Epithelial cell of prostate (primary cell): ENCODE data around the gene KCNE4.
A peak's percentile ranks its signal among the peaks of the same experiment; 100 is the strongest.

Experiments used
- DNase-seq: peaks from one replicate; pipeline ENCODE4 v3.0.0-alpha.2; 2011; ENCODE audit warnings: low read depth, low spot score
- H3K27ac ChIP-seq: fragments of 450-650 bp; 2 replicates; pipeline ENCODE4 v1.5.1; 2017; ENCODE audit warnings: mild to moderate bottlenecking

KCNE4 gene, protein sequence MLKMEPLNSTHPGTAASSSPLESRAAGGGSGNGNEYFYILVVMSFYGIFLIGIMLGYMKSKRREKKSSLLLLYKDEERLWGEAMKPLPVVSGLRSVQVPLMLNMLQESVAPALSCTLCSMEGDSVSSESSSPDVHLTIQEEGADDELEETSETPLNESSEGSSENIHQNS

DNA sequence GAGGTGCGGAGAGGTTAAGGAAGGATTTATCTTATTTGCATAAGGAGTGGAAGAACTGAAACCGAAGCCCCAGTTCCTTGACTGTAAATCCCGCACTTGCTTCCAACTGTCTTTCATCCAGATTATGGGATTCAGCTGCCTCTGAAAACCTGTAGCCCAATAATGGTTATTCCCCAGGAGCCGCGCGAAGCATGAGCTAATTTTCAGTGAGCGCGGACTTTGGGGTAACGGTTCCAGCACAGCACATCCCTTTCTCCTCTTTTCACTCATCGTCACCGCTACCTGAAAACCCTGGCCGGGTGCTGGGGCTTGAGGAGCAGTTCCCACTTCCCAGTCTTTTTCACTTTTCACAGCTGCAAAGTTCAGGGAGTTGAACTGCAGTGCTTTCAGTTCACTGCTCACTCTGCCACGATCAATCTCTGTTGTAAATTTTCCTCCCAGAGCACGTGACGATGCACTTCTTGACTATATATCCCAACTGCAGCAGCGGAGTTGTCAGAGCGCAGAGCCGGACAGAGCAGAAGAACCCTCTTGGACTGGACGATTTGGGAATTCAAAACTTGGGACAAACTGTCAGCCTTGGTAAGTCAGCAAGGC, at the start of gene KCNE4:
KCNE4 (plus strand) TSS at position 498 of the 597 bp plus-strand sequence. CDS start 641 bp downstream, outside the sequence.
- H3K27ac ChIP-seq, result no peak within 1 kb of the TSS
- no peak for DNase-seq

DNA sequence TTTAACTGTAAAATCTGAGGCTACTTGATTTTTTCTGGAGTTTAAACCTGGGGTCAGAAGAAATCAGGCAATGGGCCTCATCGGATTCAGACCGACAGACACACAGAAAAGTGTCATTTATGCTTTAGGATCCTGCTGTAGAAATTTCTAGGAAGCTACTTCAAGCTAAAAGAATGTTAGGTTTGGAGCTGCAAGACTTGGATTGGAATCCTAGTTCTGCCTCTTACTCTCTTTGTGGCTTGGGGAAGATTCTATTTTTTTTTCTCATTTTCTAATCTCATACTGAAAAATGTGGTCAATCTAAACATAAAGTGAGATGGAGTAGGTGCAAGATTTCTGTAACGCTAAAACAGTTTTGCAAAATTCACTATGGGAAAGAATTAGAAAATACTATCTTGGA, 48.8 kb upstream of the KCNE4 start:
- no peak for DNase-seq
- H3K27ac ChIP-seq, result no peak overlapping the region

DNA sequence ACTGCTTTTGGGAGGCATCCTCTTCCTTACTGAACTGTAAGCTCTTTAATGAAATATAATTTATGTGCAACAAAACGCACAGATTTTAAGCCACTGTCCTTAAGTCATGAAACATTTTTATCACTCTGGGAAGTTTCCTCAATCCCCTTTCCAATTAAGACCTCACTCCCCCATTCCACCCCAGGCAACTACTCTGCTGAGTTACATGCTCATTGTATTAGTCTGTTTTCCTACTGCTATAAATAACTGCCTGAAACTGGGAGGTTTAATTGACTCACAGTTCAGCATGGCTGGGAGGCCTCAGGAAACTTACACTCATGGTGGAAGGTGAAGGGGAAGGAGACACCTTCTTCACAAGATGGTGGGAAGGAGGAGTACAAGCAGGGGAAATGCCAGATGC, 46.5 kb upstream of the KCNE4 start:
- no peak overlapping the region for H3K27ac ChIP-seq
- no peak for DNase-seq

DNA sequence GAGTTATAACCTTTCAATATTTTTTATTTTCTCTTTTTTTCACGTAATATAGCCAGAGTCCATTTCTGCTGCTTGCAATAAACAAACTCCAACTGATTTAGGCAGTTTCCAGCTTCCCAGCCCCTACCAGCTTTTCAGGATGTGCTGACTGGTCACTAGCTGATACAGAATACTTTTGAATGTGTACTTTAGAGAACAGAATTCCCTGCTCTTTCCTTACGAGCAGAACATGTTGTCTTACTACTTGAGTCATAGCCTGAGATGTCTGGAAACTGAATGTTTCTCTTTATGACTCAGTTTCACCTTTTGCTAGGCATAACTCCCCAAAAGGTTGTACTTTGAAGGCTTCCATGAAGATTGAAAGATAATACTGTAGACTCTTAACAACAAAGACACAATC, 44.5 kb upstream of the KCNE4 start:
- no peak overlapping the region for H3K27ac ChIP-seq
- peak; percentile 12 for DNase-seq

DNA sequence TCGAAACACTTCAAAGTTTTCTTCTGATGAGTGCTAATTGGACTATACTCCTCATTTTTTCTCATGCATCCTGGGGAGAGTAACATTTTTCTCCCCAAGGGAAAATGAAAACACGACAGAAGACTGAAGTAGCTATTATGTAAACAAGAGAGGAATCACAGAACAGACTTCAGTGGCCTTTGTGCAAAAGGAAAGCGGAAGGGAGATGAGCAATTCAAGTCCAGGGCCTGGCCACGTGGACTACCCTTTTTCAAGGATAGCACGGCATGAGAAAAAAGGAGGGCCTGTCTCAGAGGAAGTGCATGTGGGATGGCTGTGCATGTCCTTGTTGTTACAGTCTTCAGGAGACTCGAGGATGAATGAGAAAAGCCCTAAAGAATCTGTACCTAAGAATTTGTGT, 43.8 kb upstream of the KCNE4 start:
- no peak for DNase-seq
- no peak overlapping the region for H3K27ac ChIP-seq

DNA sequence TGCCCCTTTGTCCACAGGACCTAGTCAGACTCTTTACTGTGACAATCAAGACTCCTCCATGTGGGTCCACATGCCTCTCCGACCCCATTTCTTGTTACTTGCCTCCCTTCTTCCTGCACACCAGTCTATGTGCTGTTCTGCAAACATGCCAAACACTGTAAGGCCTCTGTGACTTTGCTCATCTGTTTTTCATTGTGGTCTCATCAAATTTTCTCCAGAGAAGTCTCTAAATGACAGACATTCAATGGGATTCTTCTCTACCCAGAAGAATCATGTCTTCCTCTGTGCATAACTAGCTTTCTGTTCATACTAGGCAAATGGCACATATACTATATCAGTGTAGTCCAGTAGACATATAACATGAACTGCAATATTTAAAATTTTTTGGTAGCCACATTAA, 43.0 kb upstream of the KCNE4 start:
- H3K27ac ChIP-seq, result no peak overlapping the region
- DNase-seq, result no peak

DNA sequence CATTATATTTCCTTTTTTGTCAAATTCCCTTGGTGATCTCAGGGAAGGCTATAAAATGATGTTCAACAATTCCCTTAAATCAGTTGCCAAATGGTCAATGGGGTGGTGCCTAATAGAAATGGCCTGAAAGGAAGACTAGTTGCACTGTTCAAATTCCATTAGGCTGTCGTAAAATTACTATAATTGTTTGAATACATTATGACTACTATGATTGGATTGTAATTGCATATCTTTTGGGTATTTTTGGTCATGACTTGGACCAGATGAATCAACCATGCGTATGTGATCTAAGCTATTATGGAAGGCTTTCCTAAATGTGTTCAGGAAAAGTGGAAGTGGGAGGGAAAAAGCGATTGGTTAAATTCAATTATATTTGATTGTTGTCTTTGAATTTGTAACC, 41.3 kb upstream of the KCNE4 start:
- no peak overlapping the region for H3K27ac ChIP-seq
- DNase-seq, result no peak

DNA sequence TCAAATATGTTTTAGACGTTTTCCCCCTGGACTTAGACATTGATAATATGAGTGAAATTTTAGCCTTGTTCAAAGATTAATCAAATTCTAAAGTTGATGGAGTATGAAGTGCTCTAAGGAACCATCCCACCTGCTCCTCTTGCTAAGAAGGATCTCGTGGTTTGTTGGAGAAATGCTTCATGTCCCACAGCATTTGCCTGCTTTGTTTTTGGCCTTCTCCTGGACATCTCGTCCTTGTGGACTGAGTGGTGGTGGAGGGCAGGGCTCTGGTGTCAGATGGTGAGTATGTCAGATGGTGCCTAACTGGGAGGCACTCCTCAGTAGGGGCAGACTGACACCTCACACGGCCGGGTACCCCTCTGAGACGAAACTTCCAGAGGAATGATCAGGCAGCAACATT, 39.7 kb upstream of the KCNE4 start:
- DNase-seq, result no peak

DNA sequence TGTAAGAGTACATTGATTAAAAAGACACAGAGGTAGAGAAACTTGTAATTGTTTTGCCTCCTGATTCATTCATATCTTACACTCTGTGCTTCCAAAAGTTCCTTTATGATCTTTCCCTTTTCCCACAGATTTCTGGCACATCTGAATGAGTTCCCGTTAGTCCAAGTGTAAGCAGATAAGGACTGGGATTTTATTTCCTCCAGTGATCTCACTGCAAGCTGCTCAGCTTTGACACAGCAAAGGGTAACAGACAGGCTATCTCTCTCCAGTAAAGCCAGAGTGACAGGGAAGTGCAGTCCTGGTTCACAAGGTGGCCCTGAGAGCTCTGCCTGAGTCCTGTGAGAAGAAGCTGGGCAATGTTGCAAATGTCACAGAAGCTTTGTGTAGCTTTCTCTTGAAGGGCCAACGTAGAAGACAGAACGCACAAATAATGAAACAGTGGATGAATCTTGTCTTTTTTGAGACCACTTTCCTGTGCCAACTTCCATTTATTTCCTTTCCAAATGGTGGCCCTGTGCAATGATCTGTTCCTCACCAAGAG, 32.5 kb upstream of the KCNE4 start:
- no peak for DNase-seq
- no peak overlapping the region for H3K27ac ChIP-seq

More for the DNA sequence above, 39.7 kb upstream of the KCNE4 start:
- H3K27ac ChIP-seq, result no peak overlapping the region

DNA sequence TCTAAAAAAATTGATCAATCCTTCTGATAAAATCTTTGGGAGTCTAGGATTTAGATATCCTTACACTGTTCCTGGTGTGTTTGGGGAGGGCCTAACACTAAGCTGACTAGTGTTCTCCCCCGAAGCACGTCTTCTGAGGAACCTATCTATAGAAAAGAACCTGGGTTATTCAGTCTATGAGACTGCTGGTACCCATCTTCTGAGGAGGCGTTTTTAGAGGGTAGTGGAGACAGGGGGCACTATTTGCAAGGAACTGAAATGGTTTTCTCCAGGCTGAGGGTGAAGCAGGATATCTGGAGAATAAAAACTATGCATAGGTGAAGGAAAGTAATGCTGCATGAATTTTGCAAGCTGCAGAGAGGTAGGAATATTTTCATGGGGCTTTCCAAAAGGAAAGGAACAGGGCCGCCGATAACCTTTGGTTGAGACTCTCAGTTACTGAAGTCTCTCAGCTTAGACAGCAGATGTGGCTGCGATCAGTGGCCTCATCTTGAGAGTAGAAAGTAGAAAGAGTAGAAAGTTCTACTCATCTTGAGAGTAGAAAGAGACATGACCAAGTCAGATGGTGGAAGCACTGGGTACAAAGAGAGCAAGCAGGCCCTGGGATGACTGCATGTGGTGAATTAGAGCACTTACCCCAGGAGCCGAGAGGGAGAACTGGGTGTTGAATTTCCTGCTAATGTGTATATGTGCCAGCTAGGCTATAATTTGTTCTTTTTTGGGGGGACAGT, 31.8 kb upstream of the KCNE4 start:
- DNase-seq, result no peak
- no peak overlapping the region for H3K27ac ChIP-seq

DNA sequence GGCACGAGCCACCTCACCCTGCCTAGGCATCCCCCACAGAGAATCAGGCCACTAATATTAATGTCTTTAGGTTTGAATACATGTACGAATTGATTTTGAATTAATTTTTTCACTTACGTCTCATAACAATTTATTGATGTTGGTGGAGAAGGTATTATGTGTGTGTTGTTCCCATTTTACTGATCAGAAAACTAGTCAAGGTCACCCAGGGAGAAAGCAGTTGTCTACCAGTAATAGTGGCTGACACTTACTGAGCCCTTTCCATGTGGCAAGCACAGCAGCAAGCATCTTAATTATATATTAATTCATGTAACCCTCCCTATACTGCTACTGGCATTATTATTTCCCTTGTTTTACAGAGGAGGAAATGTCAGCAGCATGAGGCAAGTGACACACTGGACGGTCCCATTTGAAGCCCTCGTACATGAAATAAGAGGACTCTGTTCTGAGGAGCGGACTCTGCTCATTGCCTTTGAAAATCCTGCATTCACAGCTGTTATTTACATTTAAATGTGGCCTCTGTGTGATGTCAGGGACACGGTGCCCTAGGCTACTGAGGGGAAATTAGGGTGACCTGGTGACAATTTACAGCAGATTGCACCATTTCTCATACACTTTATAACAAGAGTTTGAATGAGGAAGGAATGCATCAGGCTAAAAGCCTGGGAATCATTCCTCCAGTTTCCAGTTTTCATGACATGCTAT, 30.9 kb upstream of the KCNE4 start:
- DNase-seq, result no peak

DNA sequence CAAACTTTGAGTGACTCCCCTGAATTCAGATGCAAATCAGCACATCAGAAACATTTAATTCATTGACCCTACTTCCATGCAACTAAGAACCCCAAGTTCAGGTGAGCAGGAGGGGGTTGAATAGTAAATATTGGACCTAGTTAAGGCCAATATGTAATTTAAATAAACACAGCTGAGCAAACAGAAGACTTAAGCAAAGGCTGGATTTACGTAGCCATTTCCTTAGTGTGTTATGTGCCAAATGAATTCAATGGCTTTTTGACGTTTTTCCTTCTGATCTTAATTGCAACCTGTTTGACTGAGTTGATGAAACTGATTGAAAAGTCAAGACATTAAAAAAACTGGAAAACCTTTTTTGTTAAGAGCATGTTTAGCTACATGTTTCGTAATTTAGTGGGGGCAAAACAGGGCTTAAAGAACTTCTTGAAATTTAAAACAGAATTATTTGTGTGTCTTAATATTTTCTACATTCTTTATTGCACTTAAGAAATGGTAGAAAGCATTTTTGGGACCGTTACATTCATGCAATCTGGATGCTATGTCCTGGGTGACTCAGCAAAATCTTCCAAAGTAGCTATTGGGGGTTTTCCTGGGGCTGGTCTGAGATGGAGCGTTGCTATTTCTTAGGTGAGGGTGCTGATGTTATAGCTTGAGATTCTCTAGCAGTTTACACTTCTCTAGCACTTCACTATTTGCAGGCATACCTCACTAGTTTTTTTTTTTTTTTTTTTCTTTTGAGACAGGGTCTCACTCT, 25.5 kb upstream of the KCNE4 start:
- DNase-seq, result no peak

More for the DNA sequence above, 30.9 kb upstream of the KCNE4 start:
- no peak overlapping the region for H3K27ac ChIP-seq

DNA sequence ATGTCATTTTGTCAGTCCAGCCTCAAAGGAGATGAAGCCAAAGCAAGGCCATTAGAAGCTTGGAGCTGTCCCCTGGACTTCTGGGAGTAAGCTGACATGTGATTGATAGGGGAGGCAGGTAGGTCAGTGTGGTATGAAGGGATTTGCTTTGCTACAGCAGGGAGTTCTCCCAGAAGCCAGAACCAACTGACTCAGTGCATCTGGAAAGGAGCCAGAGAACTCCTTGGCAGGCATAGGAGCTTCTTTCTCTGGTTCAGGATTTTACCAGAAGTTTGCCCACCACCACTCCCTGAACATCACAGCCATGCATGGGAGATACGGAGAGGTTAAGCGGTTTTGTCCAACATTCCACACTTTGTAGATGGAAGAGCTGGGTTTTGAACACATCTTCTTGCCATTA, 24.5 kb upstream of the KCNE4 start:
- no peak for DNase-seq
- H3K27ac ChIP-seq, result no peak overlapping the region

More for the DNA sequence above, 25.5 kb upstream of the KCNE4 start:
- no peak overlapping the region for H3K27ac ChIP-seq

DNA sequence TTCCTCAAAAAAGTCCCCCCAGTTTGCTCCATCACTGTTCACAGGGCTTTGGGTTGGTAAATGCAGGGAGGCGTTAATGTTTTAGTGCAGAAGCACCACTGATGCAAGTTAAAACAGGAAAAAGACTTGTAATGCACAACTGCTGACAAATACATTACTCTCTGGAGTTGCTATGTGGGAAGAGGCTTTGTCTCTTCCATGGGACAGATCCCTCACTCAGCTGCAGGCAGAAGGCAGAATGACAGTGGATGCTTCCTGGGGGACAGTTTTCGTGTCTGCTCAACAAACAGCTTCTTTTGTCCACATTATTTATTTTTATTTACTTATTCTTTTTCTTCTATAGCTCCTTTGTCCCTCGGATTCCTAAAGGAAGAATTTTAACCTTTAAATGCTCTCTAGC, 22.7 kb upstream of the KCNE4 start:
- DNase-seq, result no peak
- no peak overlapping the region for H3K27ac ChIP-seq

DNA sequence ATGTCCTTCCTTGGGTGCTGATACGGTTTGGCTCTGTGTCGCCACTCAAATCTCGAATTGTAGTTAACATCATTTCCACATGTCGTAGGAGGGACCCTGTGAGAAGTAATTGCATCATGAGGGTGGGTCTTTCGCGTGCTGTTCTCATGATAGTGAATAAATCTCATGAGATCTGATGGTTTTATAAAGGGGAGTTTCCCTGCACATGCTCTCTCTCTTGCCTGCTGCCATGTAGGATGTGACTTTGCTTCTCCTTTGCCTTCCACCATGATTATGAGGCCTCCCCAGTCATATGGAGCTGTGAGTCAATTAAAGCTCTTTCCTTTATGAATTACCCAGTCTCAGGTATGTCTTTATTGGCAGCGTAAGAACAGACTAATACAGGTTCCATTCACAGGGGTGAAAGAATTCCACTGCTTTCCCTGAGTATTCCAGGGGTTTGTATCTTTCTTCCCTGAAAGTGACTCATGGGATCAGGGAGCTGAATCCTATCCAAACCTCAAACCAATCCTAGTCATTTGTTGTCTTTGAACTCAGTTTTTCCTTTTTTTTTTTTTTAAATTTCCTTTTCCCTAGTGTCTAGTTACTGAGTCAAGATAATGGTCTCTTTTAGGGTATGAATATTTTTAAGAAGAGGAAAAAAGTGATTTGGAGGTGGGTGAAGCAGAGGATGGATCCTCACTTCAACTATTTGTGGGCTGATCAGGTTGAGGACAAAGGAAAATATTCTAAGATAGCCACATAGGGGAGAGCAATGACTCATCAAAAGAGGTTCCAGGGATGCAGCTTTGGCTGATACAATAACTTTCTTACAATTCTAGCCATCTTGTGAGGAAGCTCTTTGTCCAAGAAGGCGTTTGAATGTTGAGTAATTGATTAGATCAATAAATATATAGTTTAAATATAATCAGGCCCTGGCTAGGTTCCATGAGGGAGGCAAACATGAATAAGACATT, 19.5 kb upstream of the KCNE4 start:
- DNase-seq, result no peak

DNA sequence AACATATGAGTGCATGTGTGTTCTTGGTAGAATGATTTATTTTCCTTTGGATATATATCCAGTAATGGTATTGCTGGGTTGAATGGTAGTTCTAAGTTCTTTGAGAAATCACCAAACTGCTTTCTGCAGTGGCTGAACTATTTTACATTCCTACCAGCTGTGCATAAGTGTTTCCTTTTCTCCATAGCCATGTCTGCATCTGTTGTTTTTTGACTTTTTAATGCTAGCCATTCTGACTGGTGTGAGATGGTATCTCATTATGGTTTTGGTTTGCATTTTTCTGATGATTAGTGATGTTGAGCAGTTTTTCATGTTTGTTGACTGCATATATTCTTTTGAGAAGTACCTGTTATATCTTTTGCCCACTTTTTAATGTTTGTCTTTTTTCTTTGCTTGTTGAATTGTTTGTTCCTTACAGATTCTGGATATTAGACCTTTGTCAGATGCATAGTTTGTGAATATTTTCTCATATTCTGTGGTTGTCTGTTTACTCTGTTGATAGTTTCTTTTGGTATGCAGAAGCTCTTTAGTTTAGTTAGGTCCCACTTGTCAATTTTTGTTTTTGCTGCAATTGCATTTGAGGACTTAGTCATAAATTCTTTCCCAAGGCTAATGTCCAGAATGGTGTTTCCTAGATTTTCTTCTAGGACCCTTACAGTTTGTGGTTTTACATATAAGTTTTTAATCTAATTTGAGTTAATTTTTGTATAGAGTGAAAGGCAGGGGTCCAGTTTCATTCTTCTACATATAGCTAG, 17.6 kb upstream of the KCNE4 start:
- no peak overlapping the region for H3K27ac ChIP-seq
- no peak for DNase-seq

More for the DNA sequence above, 19.5 kb upstream of the KCNE4 start:
- H3K27ac ChIP-seq, result no peak overlapping the region

DNA sequence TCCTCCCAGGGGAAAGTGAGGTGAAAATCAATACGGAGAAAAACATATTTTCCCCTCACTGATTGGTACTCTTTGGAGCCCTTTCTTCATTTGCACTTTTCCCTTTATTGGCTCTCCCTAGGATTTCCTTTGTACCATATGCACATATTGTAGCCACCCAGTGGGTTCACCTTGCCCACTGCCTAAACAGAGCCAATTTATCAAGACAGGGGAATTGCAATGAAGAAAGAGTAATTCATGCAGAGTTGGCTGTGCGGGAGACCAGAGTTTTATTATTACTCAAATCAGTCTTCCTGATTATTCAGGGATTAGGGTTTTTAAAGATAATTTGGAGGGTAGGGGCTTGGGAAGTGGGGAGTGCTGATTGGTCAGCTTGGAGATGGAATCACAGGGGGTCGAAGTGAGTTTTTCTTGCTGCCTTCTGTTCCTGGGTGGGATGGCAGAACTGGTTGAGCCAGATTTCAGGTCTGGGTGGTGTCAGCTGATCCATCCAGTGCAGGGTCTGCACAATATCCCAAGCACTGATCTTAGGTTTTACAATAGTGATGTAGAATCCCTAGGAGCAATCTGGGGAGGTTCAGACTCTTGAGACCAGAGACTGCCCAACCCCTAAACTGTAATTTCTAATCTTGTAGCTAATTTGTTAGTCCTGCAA, 15.1 kb upstream of the KCNE4 start:
- no peak for DNase-seq
- H3K27ac ChIP-seq, result no peak overlapping the region

DNA sequence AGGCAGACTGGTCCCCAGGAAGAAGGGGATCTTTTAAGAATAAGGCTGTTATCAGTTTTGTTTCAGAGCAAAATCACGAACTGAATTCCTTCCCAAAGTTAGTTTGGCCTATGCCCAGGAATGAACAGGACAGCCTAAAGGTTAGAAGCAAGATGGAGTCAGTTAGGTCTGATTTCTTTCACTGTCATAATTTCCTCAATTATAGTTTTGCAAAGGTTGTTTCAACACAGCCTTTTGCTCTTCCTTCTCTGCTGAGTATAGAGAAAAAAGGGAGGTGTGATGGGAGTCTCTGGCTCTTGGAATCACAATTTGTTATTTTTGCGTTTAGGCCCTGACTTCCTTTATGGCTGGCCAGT, 14.6 kb upstream of the KCNE4 start:
- no peak overlapping the region for H3K27ac ChIP-seq
- no peak for DNase-seq
